HL-60 (cell line): ENCODE results near the gene DCTN4.

Source experiments
- GABPA ChIP-seq: IDR thresholded peaks from 2 replicates; pipeline ENCODE4 v1.6.1; 2012; ENCODE audit warnings: low read depth
- POLR2AphosphoS5 ChIP-seq: IDR thresholded peaks from 2 replicates; pipeline ENCODE4 v1.6.1; 2012; ENCODE audit warnings: low read depth
- SPI1 ChIP-seq: IDR thresholded peaks from 2 replicates; pipeline ENCODE4 v1.6.1; 2012; ENCODE audit warnings: low read depth, mild to moderate bottlenecking, borderline replicate concordance
- TF ChIP-seq, protein P1 (sequence below): IDR thresholded peaks from one replicate; pipeline ENCODE4 v1.5.1; 2011; ENCODE audit warnings: low read length, control low read depth, inconsistent platforms; ENCODE audit not compliant: insufficient read depth
- TF ChIP-seq, protein P2 (sequence below): IDR thresholded peaks from 2 replicates; pipeline ENCODE4 v1.6.1; 2012; ENCODE audit warnings: low read depth; ENCODE audit not compliant: insufficient replicate concordance

DNA sequence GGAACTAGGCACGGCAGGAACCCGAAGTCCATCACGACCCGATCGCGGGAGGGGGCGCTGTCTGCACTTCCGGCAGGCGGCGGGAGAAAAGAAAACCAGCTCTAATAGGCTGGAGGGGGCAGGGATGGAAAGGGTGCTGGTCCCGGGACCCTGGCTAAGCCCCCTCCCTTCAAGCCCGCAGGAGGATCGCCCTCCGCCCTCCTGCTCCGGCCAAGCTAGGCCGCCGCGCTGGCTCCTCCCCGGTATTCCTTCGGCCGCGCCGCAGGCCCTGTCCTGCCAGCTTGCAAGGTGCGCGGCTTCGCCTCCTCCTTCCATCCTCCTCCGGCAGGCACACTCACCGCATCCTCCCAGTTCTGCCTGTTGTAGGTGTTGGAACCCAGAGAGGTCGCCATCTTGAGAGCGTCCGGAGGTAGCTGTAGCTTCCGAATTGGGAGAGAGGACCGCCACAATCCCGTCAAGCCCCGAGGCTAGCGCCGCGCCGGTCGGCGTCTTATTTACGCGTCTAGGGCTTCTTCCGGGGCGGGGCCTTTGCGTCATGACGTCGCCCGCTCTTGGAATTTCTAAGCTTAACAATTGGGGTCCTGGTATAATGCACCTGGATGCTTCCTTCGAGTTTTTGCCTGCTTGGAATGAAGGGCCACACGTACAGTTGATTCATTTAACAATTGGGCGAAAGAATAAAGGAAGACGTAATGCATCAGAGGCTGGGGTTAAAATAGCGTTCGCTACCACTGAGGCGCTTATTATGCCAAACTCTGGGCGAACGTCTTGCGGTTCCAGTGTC is 58.0 kb downstream of the DCTN4 start, which contains the start of gene RBM22:
- TF ChIP-seq, protein P1, sequence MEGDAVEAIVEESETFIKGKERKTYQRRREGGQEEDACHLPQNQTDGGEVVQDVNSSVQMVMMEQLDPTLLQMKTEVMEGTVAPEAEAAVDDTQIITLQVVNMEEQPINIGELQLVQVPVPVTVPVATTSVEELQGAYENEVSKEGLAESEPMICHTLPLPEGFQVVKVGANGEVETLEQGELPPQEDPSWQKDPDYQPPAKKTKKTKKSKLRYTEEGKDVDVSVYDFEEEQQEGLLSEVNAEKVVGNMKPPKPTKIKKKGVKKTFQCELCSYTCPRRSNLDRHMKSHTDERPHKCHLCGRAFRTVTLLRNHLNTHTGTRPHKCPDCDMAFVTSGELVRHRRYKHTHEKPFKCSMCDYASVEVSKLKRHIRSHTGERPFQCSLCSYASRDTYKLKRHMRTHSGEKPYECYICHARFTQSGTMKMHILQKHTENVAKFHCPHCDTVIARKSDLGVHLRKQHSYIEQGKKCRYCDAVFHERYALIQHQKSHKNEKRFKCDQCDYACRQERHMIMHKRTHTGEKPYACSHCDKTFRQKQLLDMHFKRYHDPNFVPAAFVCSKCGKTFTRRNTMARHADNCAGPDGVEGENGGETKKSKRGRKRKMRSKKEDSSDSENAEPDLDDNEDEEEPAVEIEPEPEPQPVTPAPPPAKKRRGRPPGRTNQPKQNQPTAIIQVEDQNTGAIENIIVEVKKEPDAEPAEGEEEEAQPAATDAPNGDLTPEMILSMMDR, result peak; percentile 34
- peak; percentile 55 for TF ChIP-seq GABPA
- TF ChIP-seq, protein P2, sequence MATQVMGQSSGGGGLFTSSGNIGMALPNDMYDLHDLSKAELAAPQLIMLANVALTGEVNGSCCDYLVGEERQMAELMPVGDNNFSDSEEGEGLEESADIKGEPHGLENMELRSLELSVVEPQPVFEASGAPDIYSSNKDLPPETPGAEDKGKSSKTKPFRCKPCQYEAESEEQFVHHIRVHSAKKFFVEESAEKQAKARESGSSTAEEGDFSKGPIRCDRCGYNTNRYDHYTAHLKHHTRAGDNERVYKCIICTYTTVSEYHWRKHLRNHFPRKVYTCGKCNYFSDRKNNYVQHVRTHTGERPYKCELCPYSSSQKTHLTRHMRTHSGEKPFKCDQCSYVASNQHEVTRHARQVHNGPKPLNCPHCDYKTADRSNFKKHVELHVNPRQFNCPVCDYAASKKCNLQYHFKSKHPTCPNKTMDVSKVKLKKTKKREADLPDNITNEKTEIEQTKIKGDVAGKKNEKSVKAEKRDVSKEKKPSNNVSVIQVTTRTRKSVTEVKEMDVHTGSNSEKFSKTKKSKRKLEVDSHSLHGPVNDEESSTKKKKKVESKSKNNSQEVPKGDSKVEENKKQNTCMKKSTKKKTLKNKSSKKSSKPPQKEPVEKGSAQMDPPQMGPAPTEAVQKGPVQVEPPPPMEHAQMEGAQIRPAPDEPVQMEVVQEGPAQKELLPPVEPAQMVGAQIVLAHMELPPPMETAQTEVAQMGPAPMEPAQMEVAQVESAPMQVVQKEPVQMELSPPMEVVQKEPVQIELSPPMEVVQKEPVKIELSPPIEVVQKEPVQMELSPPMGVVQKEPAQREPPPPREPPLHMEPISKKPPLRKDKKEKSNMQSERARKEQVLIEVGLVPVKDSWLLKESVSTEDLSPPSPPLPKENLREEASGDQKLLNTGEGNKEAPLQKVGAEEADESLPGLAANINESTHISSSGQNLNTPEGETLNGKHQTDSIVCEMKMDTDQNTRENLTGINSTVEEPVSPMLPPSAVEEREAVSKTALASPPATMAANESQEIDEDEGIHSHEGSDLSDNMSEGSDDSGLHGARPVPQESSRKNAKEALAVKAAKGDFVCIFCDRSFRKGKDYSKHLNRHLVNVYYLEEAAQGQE, result peak; percentile 24
- TF ChIP-seq POLR2AphosphoS5, result peak; percentile 83; the same call in 1 of the 2 replicates
- TF ChIP-seq SPI1, result no peak
